ENCODE measurements around the gene RHOB.
A peak's percentile ranks its signal among the peaks of the same experiment; 100 is the strongest.
"Not testable (repeated sequence)": the region's sequence is repeated elsewhere in the genome, so short reads cannot be mapped to it uniquely, and the experiment has no call there.

Gene RHOB

DNA sequence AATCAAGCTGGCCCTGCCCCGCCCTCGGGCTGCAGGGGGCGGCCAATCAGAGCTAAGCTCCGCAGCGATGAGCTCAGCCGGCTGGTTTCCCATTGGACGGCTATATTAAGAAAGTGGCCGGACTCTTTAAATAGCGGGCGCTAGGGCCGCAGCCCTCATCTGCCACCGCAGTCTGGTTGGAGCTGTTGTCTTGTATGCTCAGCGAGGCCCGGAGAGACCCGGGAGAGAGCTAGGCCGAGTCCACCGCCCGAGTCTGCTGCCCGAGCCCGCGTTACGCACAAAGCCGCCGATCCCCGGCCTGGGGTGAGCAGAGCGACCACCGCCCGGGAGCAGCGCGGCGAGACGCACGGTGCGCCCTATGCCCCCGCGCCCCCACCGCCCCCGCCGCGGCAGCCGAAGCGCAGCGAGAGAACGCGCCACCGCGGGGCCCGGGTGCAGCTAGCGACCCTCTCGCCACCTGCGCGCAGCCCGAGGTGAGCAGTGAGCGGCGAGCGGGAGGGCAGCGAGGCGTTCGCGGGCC, at the start of gene RHOB:
Gene RHOB, plus strand, starts transcription at position 158 of the 520 bp plus-strand sequence. CDS start 392 bp downstream, outside the sequence.
- peak; percentile 90 for DNase-seq

- DNase-seq: no peak
Observed at GRCh38 chr2:20397811-20398447, 48.9 kb upstream of the RHOB start.

GRCh38 chr2:20398956-20399567, 47.8 kb upstream of the RHOB start:
- no peak for DNase-seq

GRCh38 chr2:20400306-20400705, 46.6 kb upstream of the RHOB start:
- no peak for DNase-seq

DNA sequence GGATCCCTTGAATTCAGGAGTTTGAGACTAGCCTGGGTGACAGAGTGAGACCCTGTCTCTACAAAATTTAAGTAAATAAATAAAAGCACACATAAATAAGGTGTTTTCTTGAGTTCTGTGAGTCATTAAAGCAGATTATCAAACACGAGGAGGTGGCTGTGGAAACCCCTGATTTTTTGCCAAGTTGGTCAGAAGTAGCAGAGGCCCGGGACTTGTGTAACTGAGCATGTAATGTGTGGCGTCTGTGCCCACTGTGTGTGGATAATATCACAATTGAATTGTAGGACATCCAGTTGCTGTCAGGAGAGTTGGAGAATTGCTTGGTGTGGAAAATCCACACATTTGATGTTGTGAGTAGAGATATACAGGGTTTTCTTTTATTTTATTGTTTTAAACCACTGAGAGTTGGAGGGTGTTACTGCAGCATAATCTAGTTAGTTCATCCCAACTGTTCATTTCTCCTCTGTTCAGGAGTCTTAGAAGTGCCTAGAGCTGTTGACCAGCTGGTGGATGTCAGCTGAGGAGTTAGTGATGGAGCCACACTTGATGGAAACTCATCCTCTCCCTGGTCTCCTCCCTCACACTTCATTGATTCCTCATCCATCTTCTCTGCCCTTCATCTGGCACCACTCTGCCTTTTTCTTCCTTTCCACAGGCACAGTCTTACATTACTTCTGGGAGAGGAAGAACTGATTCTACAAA, 45.9 kb upstream of the RHOB start:
- no peak for DNase-seq

- no peak for DNase-seq
Observed at GRCh38 chr2:20401489-20401835, 45.4 kb upstream of the RHOB start.

DNA sequence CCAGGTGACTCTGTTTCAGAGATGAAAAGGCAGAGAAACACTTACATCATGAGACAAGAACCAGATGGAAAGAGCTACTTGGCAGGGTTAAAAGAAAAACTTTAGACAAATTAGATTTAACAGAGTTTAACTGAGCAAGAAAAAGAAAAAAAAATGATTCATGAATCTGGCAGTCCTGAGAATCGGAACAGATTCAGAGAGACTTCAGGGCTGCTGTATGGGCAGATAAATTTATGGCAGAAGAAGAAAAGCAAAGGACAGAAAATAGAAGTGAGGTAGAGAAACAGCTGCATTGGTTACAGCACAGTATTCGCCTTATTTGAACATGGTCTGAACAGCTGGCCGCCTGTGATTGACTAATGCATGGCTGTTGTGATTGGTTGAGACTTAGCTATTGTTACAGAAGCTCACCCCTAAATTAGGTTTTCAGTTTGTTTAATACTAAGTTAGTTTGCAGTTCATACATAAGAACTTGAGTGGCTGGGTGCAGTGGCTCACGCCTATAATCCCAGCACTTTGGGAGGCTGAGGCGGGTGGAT, 43.0 kb upstream of the RHOB start:
- DNase-seq: no peak

DNA sequence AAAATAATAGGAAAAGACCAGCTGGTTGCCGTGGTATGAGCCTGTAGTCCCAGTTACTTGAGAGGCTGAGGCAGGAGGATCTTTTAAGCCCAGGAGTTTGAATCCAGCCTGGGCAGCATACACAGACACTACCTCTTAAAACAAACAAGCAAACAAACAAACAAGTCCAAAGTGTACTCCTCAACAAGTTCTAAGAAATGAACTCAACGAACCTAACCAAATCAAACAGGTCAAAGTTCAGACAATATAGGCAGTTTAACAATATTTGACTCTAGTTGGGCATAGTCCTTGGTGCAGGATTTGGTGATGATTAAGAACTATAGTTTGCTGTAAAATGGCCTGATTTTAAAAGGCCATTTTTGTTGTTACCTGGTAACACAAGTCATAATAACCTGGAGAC, 41.9 kb upstream of the RHOB start:
- DNase-seq: no peak

GRCh38 chr2:20409039-20409438, 37.8 kb upstream of the RHOB start:
- DNase-seq: no peak

DNA sequence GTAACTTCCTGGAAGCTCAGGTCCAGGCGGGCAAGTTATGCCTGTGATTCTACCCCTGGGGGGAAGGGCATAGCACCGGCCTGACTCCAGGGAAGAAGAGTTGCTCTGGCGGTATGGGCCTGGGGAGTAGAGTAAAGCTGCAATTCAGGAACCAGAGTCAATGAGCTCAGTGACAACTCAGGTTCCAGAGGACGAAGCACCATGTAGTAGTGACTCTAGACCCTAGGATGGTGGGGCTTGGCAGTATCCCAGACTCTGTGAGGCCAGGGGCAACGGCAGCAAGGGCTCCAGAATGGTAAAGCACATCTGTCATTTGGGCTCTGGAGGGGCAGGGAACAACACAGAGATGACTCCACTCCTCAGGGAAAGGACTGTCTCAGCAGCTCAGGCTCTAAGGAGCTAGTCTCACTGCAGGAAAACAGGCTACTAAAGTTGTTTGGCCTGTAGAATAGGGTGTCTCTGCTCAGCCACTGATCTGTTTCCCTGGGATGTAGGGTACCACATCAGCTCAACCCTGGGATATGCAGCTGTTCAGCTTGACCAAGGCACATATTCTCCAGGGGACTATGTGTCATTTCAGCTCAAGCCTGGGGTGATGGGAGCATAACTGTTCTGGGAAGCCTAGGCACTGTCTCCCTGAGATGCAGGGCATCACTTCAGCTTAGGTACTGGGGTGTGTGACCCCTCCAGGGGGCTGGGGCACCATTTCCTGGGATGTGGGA, 36.2 kb upstream of the RHOB start:
- DNase-seq: no peak

- DNase-seq: peak; percentile 71
Observed at GRCh38 chr2:20411361-20411894, 35.4 kb upstream of the RHOB start.

GRCh38 chr2:20414806-20415205, 32.1 kb upstream of the RHOB start:
- DNase-seq: no peak

- DNase-seq: no peak
Observed at GRCh38 chr2:20415511-20415918, 31.4 kb upstream of the RHOB start.

DNA sequence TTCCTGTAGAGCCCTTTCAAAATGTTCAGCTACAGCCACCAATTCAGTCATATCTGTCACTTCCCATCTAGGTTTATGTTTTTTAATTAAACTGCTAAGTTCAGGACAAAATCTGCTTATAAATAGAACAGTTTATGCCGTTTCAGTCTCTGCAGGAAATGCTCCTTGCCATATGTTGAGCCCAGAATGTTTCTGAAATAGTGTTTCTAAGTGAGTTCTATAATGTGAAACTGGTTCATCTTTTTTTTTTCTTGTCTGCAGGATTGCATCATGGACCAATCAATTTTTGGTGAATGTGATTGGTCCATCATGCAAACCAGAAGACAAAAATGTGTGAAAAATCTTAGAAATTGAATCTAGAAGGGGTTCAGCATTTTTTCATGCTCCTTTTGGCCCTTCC, 30.2 kb upstream of the RHOB start:
- DNase-seq: no peak

DNA sequence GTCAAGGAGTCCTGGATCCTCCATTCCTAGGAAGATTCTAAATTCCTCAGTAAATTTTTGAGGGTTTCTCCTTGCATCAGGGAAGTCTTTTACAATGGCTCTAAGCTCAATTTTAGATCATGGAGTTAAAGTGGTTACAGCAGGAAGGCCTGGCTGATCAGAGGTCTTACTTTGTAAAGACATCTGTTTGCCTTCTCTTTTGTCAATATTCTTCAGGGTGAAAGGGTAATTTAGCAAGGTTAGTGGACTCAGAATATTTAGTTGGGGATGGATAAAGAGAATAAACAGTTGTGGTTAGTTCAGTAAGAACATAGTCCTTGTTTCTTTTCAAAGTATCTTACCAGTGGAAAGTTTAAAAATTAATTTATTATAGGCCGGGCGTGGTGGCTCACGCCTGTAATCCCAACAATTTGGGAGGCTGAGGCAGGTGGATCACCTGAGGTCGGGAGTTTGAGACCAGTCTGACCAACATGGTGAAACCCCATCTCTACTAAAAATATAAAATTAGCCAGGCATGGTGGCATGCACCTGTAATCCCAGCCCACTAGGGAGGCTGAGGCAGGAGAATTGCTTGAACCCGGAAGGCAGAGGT, 29.5 kb upstream of the RHOB start:
- not testable (repeated sequence) for DNase-seq

DNA sequence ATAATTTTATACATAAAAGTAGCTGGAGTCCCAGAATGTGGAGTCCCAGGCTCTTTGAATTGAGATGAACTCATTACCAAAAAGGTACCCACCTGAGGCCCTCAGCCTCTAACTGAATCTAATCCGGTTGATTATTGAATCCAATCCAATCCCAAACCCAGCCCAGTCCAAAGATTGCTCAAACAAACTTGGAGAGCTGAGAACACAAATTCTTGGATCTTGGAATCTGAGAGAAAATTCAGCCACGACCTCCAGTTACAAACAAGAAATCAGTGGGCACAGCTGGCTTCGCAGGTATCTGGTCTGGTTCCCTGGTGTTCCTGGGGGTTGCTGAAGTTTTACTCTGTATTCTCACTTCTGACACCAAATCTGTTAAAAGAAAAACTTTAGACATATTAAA, 28.4 kb upstream of the RHOB start:
- no peak for DNase-seq

DNA sequence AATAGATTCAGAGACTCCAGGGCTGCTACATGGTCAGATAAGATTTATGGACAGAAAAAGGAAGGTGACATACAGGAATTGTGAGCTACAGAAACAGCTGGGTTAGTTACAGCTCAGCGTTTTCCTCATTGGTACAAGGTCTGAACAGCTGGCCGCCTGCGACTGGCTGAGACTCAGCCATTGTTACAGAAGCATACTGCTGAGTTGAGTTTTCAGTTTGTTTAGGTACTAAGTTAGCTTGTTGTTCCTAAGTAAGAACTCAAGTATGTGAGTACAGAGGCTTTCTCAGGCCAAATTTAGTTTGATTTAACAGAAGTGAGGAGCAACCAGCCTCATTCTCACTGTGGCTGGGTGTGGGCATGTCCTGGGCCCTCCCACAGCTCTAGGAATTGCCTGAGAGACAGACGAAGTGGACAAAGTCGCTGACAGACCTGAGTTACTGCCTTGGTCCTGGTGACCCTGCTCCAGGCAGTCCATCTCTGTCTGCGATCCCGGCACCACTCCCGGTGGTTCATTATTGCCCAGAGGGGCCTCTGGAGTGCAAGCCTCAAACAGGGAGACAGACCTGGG, 27.8 kb upstream of the RHOB start:
- no peak for DNase-seq

- no peak for DNase-seq
Observed at GRCh38 chr2:20419752-20420151, 27.1 kb upstream of the RHOB start.

DNA sequence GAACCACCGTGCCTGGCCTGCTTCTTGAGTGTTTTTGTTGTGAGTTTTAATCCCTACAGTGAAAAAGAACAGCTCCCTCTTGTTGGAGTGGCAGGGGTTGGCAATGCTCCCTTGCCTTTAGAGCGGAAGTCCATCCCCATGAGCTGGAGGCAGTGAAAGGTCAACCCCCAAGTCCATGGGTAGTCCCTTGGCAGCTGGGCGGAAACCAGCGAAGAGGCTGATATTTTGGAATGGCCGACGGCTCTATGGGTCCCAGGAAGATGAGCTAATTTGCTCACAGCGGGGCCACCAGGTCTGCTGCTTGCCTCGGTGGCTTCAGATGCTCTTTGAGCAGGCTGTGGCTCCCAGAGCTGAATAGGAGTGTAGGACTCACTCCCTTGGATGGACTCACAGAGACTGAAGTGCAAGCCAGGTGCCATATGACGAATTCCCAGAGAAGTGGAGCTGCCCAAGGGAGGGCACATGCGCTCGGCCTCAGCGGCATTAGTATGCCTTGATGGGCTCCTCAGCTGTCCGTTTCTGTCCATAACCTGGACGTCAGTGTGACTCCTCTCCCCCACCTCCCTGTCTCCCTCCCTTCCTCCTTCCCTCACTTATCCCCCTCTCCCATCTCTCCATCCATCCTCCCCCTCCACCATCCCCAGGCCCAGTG, 25.4 kb upstream of the RHOB start:
- no peak for DNase-seq

DNA sequence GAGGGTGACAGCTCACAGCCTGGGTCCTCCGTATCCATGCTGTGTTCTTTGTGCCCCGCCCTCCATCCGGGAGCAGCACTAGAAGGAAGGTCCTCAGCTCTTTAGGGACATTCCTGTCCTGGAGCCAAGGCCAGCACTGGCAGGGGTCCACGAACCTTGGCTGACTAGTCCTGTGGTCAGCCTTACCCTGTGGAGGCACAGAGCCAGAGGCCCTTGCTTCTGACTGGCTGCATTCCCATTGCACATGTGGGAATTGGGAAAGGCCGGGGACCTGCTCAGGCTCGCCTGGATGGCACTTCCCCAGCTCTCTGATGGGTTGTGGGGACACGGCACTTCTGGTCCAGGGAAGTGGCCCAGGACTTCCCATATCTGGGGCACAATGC, 24.9 kb upstream of the RHOB start:
- no peak for DNase-seq

GRCh38 chr2:20422402-20423271, 24.2 kb upstream of the RHOB start:
- DNase-seq: peak; percentile 19
